ENCODE data around the gene FGF1.

DNA sequence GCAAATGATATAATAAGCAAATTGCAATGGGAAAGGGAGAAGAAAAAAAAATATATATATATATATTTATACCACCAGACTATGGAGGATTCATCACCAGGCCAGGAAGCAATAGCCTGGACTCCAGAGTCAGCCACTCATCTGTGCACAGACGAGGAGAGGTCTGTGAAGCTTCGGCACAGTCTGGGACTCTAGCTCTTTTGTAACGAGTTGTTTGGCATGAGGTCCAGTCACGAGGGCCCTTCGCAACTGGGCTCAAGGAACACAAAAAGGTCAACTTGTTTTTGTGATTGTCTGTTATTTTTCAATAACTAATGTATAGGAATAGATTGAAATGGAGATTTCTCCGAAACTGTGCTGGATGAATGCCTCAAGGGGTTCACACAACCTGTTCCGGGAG is 14.7 kb upstream of the FGF1 start:
- no peak for TF ChIP-seq ZNF8 (CRISPR knock-in tag; IDR thresholded peaks at IDR 0.05)
- no peak for TF ChIP-seq TOX (CRISPR knock-in tag; IDR thresholded peaks at IDR 0.05; ENCODE audit: borderline replicate concordance)
- TF ChIP-seq GLIS3 (CRISPR knock-in tag; IDR thresholded peaks at IDR 0.05): no peak
- no peak for TF ChIP-seq TCF4 (CRISPR knock-in tag; IDR thresholded peaks at IDR 0.05; ENCODE audit: borderline replicate concordance)
- TF ChIP-seq, protein P1, sequence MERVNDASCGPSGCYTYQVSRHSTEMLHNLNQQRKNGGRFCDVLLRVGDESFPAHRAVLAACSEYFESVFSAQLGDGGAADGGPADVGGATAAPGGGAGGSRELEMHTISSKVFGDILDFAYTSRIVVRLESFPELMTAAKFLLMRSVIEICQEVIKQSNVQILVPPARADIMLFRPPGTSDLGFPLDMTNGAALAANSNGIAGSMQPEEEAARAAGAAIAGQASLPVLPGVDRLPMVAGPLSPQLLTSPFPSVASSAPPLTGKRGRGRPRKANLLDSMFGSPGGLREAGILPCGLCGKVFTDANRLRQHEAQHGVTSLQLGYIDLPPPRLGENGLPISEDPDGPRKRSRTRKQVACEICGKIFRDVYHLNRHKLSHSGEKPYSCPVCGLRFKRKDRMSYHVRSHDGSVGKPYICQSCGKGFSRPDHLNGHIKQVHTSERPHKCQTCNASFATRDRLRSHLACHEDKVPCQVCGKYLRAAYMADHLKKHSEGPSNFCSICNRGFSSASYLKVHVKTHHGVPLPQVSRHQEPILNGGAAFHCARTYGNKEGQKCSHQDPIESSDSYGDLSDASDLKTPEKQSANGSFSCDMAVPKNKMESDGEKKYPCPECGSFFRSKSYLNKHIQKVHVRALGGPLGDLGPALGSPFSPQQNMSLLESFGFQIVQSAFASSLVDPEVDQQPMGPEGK (CRISPR knock-in tag; IDR thresholded peaks at IDR 0.05; ENCODE audit: borderline replicate concordance): no peak
- no peak for TF ChIP-seq RARB (CRISPR knock-in tag; IDR thresholded peaks at IDR 0.05)
- no peak for TF ChIP-seq ZFP3 (CRISPR knock-in tag; IDR thresholded peaks at IDR 0.05)
- no peak for TF ChIP-seq SNAI2 (CRISPR knock-in tag; IDR thresholded peaks at IDR 0.05)
